ENCODE results near the gene EHMT1. TPM values are rescaled to one million over a fixed set of nuclear protein-coding genes. Genes with fewer than 3 reads are reported as not detected.

The EHMT1 gene
- total and polyA plus RNA-seq, 2 of the 13 experiments (the other 11 are each of a cell fraction or from before 2014, with no cell fraction given) = 23.0 to 27.1 TPM

DNA sequence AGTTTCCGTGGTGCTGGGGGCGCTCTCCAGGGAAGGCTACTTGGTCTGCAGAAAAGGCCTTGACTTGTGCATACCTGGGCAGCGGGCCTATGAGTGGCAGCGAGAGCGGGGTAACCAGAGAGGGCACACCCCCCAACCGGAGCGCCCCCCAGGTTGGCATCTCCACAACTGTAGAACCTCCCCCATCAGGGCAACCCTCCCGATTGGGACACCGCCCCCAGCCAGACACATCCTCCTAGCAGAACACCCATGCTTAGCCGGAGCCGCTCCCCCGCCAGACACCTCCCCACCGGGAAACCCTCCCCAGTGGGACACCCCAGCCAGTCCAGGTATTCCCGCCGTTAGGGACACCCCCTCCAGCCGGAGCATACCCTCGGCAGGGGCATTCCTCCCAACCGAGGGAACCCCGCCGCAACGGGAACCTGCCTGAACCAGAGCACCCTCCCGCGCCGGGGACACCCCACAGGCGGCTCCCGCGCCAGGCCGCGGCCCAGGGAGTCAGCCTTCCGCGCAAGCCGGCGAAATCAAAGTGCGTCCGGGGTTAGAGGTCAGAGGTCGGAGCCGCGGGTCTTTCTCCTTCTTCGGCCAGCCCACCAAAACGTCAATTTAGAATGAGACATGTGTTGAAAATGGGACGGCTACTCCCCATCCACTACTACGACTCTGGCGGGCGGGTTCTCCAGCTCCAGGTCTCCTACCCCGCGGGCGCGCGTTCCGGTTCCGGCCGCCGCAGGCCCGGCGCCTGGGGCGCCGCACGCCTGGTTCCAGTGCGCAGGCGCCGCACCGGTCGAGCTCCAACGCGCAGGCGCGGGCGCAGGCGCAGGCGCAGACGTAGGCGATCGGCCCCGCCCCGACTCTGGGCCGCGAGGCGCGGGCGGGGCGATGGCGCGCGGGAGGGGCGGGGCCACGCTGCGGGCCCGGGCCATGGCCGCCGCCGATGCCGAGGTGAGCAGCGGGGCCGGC is at the start of gene EHMT1 (continued):
- no peak for TF ChIP-seq ZBTB4 (CRISPR knock-in tag; IDR thresholded peaks at IDR 0.05; ENCODE audit: borderline replicate concordance)
- TF ChIP-seq SIX4 (CRISPR knock-in tag; IDR thresholded peaks at IDR 0.05) = no peak
- TF ChIP-seq HOXA3 (CRISPR knock-in tag; IDR thresholded peaks at IDR 0.05) = peak; percentile 57; the same call in 1 of the 2 replicates
- TF ChIP-seq ZNF556 (CRISPR knock-in tag; IDR thresholded peaks at IDR 0.05; ENCODE audit: borderline replicate concordance) = no peak; the same call in 1 of the 2 replicates
- TF ChIP-seq ZFP62 (CRISPR knock-in tag; IDR thresholded peaks at IDR 0.05) = no peak
- TF ChIP-seq RFX1 (IDR thresholded peaks at IDR 0.05) = no peak
- TF ChIP-seq ZBTB7B (CRISPR knock-in tag; IDR thresholded peaks at IDR 0.05) = 0 out of 2 replicates have a peak, but pooled peaks have one; percentile 43
- TF ChIP-seq GLI4 (CRISPR knock-in tag; IDR thresholded peaks at IDR 0.05; ENCODE audit: borderline replicate concordance) = no peak
- TF ChIP-seq, protein P1, sequence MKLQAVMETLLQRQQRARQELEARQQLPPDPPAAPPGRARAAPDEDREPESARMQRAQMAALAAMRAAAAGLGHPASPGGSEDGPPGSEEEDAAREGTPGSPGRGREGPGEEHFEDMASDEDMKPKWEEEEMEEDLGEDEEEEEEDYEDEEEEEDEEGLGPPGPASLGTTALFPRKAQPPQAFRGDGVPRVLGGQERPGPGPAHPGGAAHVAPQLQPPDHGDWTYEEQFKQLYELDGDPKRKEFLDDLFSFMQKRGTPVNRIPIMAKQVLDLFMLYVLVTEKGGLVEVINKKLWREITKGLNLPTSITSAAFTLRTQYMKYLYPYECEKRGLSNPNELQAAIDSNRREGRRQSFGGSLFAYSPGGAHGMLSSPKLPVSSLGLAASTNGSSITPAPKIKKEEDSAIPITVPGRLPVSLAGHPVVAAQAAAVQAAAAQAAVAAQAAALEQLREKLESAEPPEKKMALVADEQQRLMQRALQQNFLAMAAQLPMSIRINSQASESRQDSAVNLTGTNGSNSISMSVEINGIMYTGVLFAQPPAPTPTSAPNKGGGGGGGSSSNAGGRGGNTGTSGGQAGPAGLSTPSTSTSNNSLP (IDR thresholded peaks at IDR 0.05; ENCODE audit: low read depth, low read length) = no peak
- no peak for TF ChIP-seq ZNF713 (CRISPR knock-in tag; IDR thresholded peaks at IDR 0.05)
- peak in 1 of 2 experiments; percentile 68; a peak in 2 of 4 replicates for TF ChIP-seq POLR2A (IDR thresholded peaks at IDR 0.05; ENCODE audit: insufficient read depth in 1 of 2, low read depth in 2 of 2, low read length in 2 of 2)
- TF ChIP-seq SAP130 (CRISPR knock-in tag; IDR thresholded peaks at IDR 0.05; ENCODE audit: low read depth) = peak; percentile 87
- TF ChIP-seq ZNF296 (CRISPR knock-in tag; conservative IDR thresholded peaks at IDR 0.05) = no peak
- TF ChIP-seq RFXANK (CRISPR knock-in tag; IDR thresholded peaks at IDR 0.05) = no peak
- no peak for TF ChIP-seq EHMT2 (IDR thresholded peaks at IDR 0.05; ENCODE audit: borderline replicate concordance, low read depth, low read length)
- no peak for TF ChIP-seq MTF2 (CRISPR knock-in tag; IDR thresholded peaks at IDR 0.05; ENCODE audit: borderline replicate concordance)
- TF ChIP-seq ZNF12 (CRISPR knock-in tag; IDR thresholded peaks at IDR 0.05) = no peak
- no peak; the same call in 1 of the 2 replicates for TF ChIP-seq NRL (CRISPR knock-in tag; IDR thresholded peaks at IDR 0.05; ENCODE audit: borderline replicate concordance)
- no peak for TF ChIP-seq ZSCAN5A (CRISPR knock-in tag; IDR thresholded peaks at IDR 0.05; ENCODE audit: borderline replicate concordance)
- peak; percentile 73 for TF ChIP-seq THAP9 (CRISPR knock-in tag; IDR thresholded peaks at IDR 0.05; ENCODE audit: borderline replicate concordance)
- TF ChIP-seq ETV5 (CRISPR knock-in tag; IDR thresholded peaks at IDR 0.05; ENCODE audit: borderline replicate concordance) = no peak

All from HepG2 (cell line).